Stimulated activated memory B cell treated with anti-CD40 and anti-IgM and Interleukin-4, amounts not matched to agents 10 μg/mL and 1 μg/mL and 100 μg/mL, for 72 hours (primary cell): ENCODE results near the gene P2RX1.
A peak's percentile ranks its signal among the peaks of the same experiment; 100 is the strongest.
"Not testable (repeated sequence)": the region's sequence is repeated elsewhere in the genome, so short reads cannot be mapped to it uniquely, and the experiment has no call there.

Source experiments
- ATAC-seq: fragments of 150-1000 bp; cut with Tn5 transposase; 2 replicates; pipeline ENCODE4 v1.10.0; 2021
- H3K27ac Mint-ChIP-seq: one replicate; pipeline ENCODE4 v1.8.0; 2022; ENCODE audit warnings: mild to moderate bottlenecking, mixed read lengths
- H3K27me3 Mint-ChIP-seq: one replicate; pipeline ENCODE4 v1.8.0; 2022; ENCODE audit warnings: mixed read lengths
- H3K36me3 Mint-ChIP-seq: one replicate; pipeline ENCODE4 v1.8.0; 2022; ENCODE audit warnings: mixed read lengths
- H3K4me1 Mint-ChIP-seq: one replicate; pipeline ENCODE4 v1.8.0; 2022; ENCODE audit warnings: mixed read lengths
- H3K4me3 Mint-ChIP-seq: one replicate; pipeline ENCODE4 v1.8.0; 2022; ENCODE audit warnings: mild to moderate bottlenecking, moderate library complexity, mixed read lengths
- H3K9me3 Mint-ChIP-seq: one replicate; pipeline ENCODE4 v1.8.0; 2022; ENCODE audit warnings: mixed read lengths

P2RX1 gene

GRCh38 chr17:3857261-3858105 lies 58.8 kb downstream of the P2RX1 start:
- no peak overlapping the region for H3K4me3 Mint-ChIP-seq
- no peaks in the 10 kb centered on the region for H3K4me1 Mint-ChIP-seq
- no peak for ATAC-seq
- H3K9me3 Mint-ChIP-seq: no peaks in the 10 kb centered on the region
- no peak overlapping the region for H3K27ac Mint-ChIP-seq
- H3K27me3 Mint-ChIP-seq: peaks cover 6% of the 10 kb centered on the region
- H3K36me3 Mint-ChIP-seq: peaks cover 13% of the 10 kb centered on the region

- H3K27me3 Mint-ChIP-seq: peaks cover 16% of the 10 kb centered on the region
- not testable (repeated sequence) for ATAC-seq, H3K4me3 Mint-ChIP-seq, H3K9me3 Mint-ChIP-seq, H3K36me3 Mint-ChIP-seq, H3K27ac Mint-ChIP-seq, H3K4me1 Mint-ChIP-seq
Observed at GRCh38 chr17:3854204-3854603, 62.1 kb downstream of the P2RX1 start.

- Mint-ChIP-seq H3K4me3 (no peak overlapping the region), H3K4me1 (no peaks in the 10 kb centered on the region), H3K9me3 (no peaks in the 10 kb centered on the region), H3K36me3 (no peaks in the 10 kb centered on the region), H3K27me3 (peaks cover 16% of the 10 kb centered on the region), H3K27ac (no peak overlapping the region)
- no peak for ATAC-seq
Observed at GRCh38 chr17:3852561-3852960, 63.7 kb downstream of the P2RX1 start.

- no peak for ATAC-seq
- peaks cover 16% of the 10 kb centered on the region for H3K27me3 Mint-ChIP-seq
- H3K36me3 Mint-ChIP-seq: no peaks in the 10 kb centered on the region
- H3K4me1 Mint-ChIP-seq: peaks cover 7% of the 10 kb centered on the region
- H3K4me3 Mint-ChIP-seq: no peak overlapping the region
- no peak overlapping the region for H3K27ac Mint-ChIP-seq
- no peaks in the 10 kb centered on the region for H3K9me3 Mint-ChIP-seq
Observed at GRCh38 chr17:3851461-3852100, 64.7 kb downstream of the P2RX1 start.

DNA sequence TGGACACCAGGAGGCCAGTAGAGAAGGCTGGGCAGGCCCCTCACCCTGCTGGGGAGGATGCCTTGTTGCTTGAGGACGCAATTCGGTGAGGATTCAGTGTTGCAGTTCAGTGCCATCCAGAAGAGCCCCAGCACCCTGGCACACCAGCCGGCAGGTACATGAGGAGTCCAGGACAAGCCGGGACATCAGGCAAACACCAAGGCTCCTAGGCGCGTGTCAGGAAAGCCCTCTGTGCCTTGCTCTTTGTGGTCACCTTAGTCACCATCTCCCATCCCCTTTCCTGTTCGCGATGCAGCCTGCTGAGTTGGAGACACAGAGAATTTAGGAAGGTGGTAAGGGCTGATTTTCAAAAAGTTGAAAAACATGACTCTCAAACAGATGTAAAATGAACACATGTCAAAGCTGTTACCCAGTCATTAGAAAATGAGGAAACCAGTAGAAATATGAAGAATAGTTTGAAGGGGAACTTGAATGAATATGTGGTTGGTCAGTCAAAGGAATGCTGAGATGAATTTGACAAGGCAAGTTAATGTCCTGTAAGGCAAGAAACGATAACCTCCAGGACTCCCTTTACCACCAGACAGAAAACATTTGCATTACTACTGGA lies 67.9 kb downstream of the P2RX1 start:
- no peak for ATAC-seq
- Mint-ChIP-seq H3K27ac (no peak overlapping the region), H3K4me1 (peaks cover 26% of the 10 kb centered on the region), H3K4me3 (no peak overlapping the region), H3K36me3 (peaks cover 5% of the 10 kb centered on the region), H3K27me3 (peaks cover 16% of the 10 kb centered on the region), H3K9me3 (no peaks in the 10 kb centered on the region)

DNA sequence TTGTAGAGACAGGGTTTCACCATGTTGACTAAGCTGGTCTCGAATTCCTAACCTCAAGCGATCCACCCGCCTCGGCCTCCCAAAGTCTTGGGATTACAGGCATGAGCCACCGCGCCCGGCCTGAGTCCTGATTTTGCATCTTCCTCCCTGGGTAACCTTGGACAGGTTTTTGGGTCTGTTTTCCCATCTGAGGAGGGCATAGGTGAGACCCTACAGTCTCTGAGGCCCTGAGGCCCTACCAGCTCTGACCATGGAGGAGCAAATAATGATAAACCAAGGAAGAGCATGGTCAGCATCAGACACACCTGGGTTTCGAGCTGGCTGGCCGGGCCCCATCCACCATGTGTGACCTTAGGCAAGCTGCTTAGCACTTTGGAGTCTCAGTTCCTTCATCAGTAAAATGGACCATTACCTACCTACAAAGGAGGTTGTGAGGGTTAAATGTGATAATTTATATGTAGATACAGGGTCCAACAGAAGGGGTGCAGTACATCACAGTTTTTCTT lies 69.0 kb downstream of the P2RX1 start:
- Mint-ChIP-seq H3K4me3 (peak overlapping the region; percentile 51), H3K4me1 (peaks cover 26% of the 10 kb centered on the region), H3K9me3 (no peaks in the 10 kb centered on the region), H3K27ac (no peak overlapping the region), H3K27me3 (peaks cover 8% of the 10 kb centered on the region), H3K36me3 (peaks cover 5% of the 10 kb centered on the region)
- ATAC-seq: no peak
